Effector CD8-positive, alpha-beta T cell (primary cell): Measurements from ENCODE around the gene DACT3.
A peak's percentile ranks its signal among the peaks of the same experiment; 100 is the strongest.

Source experiments
- DNase-seq: peaks from one replicate; lab custom pipeline; 2025; lab: John Stamatoyannopoulos, UW
- total RNA-seq, 4 experiments: gene quantifications; one replicate each; lab custom pipeline; 2026; lab: John Stamatoyannopoulos, UW

Gene DACT3, protein sequence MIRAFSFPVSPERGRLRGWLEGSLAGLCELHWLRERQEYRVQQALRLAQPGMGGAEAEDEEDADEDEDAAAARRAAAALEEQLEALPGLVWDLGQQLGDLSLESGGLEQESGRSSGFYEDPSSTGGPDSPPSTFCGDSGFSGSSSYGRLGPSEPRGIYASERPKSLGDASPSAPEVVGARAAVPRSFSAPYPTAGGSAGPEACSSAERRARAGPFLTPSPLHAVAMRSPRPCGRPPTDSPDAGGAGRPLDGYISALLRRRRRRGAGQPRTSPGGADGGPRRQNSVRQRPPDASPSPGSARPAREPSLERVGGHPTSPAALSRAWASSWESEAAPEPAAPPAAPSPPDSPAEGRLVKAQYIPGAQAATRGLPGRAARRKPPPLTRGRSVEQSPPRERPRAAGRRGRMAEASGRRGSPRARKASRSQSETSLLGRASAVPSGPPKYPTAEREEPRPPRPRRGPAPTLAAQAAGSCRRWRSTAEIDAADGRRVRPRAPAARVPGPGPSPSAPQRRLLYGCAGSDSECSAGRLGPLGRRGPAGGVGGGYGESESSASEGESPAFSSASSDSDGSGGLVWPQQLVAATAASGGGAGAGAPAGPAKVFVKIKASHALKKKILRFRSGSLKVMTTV
- 0 to 0.27 (median 0.05) reads per million in 4 experiments for total RNA-seq

DNA sequence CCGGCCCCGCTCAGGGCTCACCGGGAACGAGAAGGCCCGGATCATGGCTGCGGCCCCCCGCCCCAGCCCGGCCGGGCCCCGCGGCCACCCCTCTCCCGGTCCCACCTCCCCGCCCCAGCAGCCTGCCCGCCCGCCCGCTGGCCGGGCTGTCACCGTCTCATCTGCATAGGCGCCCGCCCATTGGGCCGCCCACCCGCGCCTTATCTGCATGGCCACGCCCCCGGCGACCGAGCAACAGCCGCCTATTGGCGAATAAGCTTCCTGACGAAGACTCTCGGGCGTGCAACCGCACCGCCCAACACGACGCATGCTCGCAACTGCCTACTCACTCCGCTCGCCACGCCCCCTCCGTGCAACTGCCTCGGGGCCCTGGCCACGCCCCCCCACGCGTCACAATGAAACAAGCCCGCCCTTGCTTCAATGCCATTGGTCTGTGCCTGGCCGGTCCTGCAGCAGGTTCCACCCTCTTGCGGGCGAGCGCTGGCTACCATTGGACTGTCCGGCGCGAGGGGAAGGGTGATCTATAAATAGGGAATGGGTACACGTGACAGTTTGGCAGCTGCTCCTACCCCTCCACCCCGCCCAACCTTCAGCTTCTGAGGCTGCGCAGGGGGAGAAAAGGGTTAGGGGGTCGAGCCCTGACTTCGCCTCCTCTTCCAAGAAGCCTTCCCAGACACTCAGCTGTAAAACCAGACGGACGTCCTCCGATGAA lies at the start of gene DACT3:
Gene DACT3 (minus strand): TSS at position 163 of the 712 bp plus-strand sequence. CDS start 118 bp downstream, at position 45.
- DNase-seq, result peak; percentile 99

DNA sequence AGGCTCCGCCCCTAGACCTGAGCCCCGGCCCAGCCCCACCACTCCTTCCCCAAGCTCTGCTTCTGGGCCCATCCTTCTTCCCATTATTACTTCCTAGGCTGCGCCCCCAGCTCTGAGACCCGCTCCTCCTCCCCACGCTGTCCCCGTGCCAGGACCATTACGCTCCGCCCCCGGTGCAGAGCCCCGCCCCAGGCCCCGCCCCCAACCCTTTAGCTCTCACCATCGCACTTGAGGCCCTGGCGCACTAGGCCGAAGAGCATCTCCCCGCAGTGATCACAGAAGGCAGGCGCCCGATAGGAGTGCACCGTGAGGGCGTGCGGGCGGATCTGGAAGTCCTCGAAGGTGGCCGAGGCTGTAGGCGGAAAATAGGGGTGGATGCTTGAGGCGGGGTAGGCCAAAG lies 49.7 kb upstream of the DACT3 start:
- no peak for DNase-seq

DNA sequence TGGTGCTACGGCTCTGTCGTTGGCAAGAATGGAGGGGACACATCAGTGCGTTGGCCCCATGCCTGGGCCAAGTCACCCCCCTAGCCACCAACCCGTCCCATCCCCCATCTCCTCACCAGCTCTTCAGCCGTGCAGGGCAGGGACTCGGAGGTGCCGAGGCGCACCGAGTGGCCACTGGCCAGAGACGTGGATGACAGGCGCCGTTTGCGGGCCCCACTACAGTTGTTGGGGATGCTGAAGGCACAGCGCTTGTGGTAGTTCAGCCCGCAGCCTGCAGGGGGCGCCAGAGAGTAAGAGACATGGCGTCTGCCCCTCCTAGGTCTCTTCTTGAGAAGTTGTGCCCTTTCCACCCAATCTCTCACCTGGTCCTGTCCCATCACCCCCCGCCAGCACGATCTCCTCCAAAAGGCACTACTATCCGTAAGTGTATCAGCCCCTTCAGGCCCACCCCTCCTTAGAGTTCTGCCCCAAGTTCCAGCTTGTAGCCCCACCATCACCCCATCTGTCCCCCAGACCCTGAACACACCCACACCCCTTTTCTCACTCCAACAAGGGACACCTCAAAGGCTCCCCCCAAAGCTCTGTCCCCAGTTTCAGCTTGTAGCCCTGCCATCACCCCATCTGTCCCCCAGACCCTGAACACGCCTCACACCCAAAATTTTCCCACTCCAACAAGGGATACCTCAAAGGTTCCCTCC lies 43.5 kb upstream of the DACT3 start:
- DNase-seq, result peak; percentile 87

DNA sequence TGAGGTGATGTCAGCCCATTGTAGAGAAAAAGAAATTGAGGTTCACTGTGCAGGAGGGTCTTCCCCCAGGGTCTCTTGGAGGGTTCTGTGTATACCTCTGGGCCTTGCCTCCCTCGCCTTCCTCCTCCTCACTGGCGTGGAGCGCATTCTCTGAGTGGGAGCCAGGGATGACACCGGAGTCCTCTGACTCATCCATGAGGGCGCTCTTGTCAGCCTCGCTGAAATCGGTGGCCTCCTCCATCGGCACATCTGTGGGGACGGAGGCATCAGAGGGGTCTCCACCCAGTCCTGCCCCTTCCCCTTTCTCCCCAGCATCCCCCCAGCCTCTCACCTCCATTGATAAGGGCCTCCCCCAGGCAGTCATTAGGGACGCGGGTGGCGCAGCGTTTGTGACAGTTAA lies 39.7 kb upstream of the DACT3 start:
- DNase-seq, result no peak

DNA sequence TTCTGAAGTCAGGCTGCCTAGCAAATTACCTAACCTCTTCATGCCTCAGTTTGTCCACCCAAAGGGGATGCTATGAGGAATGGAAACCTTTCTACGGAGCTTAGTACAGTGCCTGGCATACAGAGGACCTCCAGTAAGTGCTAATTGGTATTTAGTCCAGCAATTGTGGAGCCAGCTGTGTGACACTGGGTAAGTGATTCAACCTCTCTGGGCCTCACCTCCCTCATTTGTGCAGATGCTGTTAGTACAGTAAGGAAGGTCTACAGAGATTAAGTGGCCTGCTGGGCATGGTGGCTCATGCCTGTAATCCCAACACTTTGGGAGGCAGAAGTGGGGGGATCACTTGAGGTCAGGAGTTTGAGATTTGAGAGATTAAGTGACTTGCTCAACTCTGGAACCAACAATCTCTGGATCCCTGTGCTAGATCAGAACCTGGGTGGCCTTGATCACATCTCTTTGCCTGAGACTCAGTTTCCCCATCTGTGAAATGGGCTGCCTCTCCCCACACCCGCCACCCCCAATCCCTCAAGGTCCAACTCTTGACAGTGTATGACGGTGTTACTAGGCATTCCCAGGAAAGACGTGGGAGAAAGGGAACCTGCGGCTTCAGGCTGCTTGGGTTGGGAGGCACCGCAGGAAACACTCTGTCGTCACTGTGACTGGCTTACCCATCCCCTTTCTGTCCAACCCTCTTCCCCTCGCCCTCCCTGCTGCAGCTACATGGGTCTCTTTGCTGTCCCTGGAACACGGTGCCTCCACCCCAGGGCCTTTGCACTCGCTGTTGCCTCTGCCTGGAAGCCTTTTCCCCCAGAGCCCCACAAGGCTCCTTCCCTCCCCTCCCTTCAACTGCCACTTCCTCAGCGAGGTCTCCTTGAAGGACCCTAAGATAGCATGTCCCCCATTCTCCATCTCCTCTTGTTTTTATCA lies 37.7 kb upstream of the DACT3 start:
- DNase-seq, result no peak

DNA sequence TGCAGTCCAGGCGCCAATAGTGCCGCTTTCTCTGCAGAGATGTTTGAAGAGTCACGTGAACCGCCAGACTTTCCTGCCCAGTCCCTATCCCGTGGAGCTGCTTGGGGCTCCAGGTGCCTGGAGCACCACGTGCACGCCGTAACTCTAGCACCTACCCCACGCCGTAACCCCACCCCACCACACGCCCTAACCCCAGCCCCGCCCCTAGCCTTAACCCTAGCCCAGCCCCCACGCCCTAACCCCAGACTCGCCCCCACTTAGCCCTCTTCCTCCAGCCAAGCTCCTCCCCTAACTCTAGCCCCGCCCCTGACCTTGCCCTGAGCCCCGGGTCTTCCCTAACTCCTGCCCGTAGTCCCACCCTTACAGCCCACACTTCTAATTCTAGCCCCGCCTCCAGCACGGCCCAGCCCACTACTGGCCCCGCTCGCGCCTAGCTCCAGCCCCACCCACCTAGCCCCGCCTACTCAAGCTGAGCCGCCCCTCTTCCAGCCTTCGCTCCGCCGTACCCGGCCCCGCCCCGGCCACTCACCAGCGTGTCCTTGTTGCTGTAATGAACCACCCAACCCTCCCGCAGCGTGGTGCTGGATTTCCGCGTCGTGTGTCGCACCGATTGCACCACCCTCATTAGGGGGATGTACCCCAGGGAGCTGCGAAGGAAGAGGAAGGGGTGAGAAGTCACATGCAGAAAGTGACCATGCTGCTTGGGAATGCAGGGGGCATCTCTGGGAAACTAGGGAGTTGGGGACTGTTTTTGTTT lies 36.4 kb upstream of the DACT3 start:
- DNase-seq, result no peak

DNA sequence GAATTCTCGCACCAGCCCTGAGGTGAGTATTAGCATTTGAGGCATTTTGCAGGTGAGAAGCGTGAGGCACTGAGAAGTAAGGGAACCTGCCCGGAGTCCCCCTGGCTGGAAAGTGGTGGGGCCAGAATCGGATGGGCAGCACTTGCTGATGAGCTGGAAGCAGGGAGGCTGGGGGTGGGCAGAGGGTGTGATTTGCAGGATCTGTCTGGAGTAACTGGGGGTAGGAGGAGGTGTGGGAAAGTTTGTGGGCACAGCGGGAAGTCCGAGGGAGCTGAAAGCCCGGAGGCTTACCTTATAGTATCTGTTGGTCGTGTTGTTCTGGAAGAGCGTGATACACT lies 35.9 kb upstream of the DACT3 start:
- no peak for DNase-seq

DNA sequence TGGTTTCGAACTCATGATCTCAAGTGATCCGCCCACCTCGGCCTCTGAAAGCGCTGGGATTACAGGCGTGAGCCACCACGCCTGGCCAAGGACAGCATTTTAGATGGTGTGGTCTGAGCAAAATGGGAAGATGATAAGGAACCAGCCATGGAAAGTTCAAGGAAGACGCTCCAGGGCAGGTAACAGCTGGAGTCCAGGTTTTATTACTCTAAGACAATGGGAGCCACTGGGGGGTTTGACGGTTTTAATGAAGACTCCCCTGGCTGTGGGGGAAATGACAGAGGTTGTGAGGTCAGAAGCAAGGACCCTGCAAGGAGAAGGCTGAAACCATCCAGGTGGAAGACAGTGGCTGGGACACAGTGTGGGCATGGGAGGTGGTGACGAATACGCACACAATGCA lies 35.1 kb upstream of the DACT3 start:
- no peak for DNase-seq

DNA sequence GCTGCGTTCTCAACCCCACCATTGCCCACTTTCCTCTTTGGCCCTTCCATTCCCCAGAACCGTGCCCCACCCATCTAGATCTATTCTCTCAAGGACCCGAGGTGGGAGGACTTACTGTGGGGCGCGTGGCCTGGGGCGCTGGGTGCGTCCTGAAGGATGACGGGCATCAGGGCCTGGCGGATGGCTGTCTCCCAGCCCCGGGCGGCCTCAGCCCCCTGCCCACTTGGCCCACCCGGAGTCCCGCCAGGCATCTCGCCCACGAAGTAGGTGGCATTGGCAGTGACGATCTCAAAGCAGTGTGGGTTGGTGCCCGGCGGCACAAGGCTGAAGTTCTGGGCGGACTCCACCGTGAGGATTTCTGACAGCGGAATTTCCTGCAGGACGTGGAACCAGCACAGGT lies 32.8 kb upstream of the DACT3 start:
- no peak for DNase-seq

DNA sequence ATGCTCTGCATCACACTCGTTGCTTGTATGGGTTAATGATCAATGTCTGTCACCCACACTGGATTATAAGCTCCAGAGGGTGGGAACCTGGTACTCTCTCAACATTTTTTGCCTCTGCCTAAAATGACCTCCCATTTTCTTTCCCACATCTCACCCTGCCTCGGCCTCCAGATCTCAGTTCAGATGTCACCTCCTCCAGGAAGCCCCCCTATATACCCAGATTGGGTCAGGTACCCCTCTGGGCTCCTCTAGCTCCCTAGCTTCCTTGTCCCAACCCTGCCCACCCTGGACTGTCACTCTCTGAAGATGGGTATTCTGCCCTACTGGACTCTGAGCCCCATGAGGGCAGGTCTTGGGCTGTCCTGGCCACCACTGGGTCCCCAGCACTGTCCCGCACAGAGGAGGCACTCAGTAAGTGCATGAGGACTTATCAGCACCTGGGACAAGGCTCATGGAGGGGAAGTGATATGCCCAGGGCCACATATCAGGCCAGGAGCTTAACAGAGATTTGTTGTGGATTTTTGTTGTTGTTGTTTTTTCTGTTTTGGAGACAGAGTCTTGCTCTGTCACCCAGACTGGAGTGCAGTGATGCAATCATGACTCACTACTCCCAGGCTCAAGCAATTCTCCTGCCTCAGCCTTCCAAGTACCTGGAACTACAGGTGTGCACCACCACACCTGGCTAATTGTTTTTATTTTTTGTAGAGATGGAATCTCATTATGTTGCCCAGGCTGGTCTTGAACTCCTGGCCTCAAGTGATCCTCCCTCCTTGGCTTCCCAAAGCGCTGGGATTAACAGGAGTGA lies 32.1 kb upstream of the DACT3 start:
- DNase-seq, result no peak

DNA sequence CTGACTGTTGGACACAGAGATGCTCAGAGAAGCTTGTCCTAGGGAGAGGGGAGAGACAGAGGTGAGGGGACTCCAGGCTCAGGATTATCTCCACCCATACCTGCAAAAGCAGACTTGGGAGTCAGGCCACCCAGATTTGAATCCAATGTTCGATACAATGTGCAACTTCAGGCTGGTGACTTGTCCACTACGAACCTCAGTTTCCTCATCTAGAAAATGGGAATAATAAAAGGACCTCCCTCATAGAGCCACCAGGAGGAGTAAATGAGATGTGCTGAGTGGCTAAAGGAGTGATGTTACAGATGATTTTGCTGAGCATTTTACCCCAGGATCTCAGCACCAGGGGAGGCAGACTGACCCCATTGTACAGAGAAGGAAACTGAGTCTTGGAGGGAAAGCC lies 31.0 kb upstream of the DACT3 start:
- DNase-seq, result no peak

DNA sequence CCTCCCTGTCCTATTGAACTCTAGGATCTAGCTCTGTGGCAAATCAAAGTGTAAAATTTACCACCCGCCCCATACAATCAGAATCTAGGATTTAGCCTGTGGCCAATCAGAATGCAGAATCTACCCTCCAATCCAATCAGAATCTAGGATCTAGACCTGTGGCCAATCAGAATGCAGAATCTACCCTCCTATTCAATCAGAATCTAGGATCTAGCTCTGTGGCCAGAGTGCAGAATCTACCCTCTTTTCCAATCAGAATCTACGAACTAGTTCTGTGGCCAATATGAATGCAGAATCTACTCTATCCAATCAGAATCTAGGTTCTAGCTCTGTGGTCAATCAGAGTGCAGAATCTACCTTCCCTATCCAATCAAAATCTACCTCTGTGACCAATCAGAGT lies 30.1 kb upstream of the DACT3 start:
- DNase-seq, result no peak

DNA sequence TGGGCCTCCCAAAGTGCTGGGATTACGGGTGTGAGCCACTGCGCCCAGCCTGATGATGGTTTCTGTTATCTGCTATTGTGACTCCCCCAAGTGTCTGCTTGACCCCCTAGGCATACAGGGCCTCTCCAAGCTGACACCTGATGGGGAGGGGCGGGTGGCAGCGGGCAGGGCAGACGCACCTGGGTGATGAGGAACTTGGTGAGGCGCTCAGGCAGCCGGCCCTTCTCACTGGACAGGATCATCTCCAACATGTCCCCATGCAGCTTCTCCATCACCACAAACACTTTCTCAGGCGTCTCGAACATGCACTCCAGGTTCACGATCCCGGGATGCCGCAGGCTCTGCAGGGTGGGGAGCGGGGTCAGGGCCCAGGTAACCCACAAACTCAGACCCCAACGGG lies 28.4 kb upstream of the DACT3 start:
- DNase-seq, result no peak

DNA sequence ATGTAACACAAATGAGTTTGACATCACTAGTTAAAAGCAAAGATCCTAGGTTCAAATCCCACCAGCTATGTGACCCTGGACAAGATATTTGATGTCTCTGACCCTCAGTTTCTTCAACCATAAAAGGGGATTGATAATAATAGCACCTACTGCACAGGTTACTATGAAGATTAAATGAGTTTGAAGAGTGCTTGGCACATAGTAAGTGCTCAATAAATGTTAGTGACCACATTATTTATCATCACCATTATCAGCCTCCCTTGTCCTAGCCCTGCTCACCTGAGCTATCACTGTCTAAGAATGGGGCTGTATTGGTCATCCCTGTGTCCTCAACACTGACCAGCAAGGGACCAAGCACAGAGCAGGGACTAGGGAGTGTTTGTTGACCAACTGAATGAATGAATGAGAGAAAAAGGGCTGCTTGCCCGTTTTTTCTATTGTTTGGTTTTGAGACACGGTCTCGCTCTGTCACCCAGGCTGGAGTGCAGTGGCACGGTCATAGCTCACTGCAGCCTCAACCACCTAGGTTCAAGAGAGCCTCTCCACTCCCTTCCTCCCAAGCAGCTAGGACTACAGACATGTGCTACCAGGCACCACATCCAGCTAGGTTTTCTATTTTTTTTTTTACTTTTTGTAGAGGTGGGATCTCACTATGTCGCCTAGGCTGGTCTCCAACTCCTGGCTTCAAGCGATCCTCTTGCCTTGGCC lies 26.6 kb upstream of the DACT3 start:
- DNase-seq, result no peak

DNA sequence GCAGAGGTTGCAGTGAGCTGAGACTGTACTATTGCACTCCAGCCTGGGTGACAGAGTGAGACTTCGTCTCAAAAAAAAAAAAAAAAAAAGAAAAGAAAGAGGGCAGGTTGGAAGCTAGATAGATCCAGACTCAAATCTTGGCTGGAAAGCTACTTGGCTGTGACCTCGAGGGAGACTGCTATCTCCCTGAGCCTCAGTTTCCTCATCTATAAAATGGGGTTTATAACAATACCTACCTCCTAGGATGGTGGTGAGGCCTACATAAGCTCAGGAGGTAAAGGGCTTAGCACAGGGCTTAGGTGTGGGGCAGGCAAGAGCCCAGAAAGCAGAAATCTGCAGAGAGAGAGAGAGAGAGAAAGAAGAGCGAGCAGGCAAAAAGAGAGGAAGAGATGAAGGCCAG lies 24.2 kb upstream of the DACT3 start:
- no peak for DNase-seq

DNA sequence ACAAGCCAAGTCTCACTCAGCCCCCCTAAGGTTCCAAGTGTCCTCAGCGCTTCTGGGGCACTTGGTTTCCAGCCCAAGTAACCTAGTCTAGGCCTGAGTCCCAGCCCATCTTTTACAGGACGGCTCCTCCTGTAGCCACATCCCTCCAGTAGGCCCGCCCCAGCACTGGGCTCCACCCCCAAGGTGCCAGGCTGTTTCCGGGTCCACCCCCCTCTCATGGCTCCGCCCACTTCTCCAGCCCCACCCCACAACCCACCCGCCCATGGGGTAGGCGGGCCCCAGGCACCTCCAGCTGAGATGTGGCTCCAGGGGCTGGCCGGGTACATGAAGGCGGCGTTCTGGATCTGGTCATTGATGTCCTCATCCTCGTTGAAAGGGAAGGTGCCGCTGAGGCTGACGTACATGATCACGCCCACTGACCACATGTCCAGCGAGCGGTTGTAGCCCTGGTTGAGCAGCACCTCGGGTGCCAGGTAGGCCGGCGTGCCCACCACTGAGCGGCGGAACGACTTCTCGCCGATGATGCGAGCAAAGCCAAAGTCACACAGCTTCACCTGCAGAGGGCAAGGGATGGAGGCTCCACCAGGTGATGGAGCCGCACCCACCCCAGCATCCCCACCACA lies 17.2 kb upstream of the DACT3 start:
- peak; percentile 48 for DNase-seq

DNA sequence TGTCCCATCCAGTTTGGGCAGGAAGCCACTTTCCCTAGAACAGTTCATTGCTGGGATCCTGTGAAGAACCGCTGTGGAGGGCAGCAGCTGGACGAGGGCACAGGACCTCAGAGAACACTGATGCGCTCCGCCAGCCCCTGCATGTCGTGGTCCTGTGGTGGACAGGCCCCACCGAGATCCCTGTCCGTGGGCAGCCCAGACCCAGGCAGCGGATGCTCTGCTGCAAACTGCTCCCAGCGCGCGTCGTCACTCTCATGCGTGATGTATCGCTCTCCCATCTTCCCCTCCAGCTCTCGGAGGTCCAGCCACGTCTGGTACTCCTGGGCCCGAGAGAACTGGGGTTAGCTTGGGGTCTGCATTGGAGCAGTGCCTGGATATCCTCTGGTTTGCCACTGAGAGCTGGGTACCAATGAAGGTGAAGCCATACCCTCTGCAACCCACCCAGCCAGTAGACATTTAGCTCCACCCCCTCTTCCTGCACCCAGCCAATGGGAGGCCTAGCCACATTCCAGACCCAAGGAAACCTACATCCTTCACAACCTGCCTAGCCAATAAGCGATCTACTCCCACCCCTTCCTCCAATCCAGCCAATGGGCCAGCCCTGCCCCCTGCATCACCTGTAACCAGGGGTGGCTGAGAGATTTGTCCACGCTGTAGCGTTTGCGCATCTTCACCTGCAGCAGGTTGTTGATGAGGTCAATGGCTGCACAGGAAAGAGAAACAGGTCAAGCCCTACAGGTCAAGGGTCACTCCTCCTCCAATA lies 13.6 kb upstream of the DACT3 start:
- no peak for DNase-seq

DNA sequence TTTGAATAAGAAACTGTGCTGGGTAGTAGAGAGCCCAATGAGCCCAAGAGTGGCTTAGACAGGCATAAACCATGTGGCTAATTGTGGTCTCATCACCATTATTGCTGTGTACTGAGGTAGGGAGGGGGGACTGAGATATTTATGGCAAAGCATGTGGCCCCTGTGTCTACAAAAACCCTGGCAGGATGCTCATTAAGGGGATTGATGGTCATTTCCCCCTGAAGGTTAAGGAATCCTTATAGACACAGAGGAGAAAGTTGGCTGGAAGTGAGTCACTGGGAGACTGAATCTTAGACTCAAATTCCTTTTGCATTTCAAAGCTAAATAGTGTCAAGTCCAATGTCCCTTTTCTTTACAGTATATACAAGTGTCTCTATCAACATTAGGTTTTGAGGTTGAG lies 9.8 kb upstream of the DACT3 start:
- DNase-seq, result no peak
